Testis (tissue), 3 donors: Measurements from ENCODE around the gene MRAP. TPM values are rescaled to one million over a fixed set of nuclear protein-coding genes. Genes with fewer than 3 reads are reported as not detected.

Experiments
- DNase-seq: peaks from one replicate; pipeline ENCODE4 v3.0.0-alpha.2; 2019
- H3K27ac ChIP-seq, 2 donors: fragments of 200-600 bp; sonication (generic); one replicate each; pipeline ENCODE4 v1.5.1; 2019
- H3K27me3 ChIP-seq: fragments of 200-600 bp; sonication (generic); one replicate; pipeline ENCODE4 v1.5.1; 2019
- H3K36me3 ChIP-seq: fragments of 200-600 bp; sonication (generic); one replicate; pipeline ENCODE4 v1.5.1; 2017; ENCODE audit warnings: low read depth; ENCODE audit errors: missing control alignments
- H3K4me1 ChIP-seq: fragments of 200-600 bp; sonication (generic); one replicate; pipeline ENCODE4 v1.5.1; 2019
- H3K4me3 ChIP-seq, 2 donors: fragments of 200-600 bp; sonication (generic); one replicate each; pipeline ENCODE4 v1.5.1; 2017 to 2019
- H3K9me3 ChIP-seq: fragments of 200-600 bp; sonication (generic); one replicate; pipeline ENCODE4 v1.5.1; 2017
- CTCF ChIP-seq, 3 experiments: fragments of 450-650 bp in 2 of 3; fragments of 200-600 bp in 1 of 3; sonication (generic) in 1 of 3; IDR thresholded peaks; one replicate each; pipeline ENCODE4 v1.5.1; 2016 to 2019; ENCODE audit warnings: antibody characterized with exemption in 3 of 3, mild to moderate bottlenecking in 2 of 3, moderate library complexity in 1 of 3
- POLR2A ChIP-seq: fragments of 450-650 bp; IDR thresholded peaks from one replicate; pipeline ENCODE4 v1.6.1; 2017; ENCODE audit warnings: antibody characterized with exemption, mild to moderate bottlenecking, moderate library complexity
- WGBS, 2 donors: methylation state at CpG; one replicate each; pipeline ENCODE4 v1.1.5; 2018; 5-methylcytosine and 5-hydroxymethylcytosine counted together
- intact Hi-C: fragments of 100-400 bp; cut with DNase I; formaldehyde crosslinking; loops from one replicate; pipeline ENCODE4 v1.15.1; 2023; ENCODE audit warnings: low total_unique reads
- polyA plus RNA-seq: library from polyadenylated mRNA; stranded (reverse); fragments of 350-450 nt; fragmentation: Illumina TruSeq; extraction: RNeasy Lipid Tissue Mini Kit (QIAGEN cat#74804); gene quantifications from one replicate; pipeline ENCODE4 v1.2.3, GENCODE V29; 2014; ENCODE audit warnings: low read depth, low replicate concordance; ENCODE audit not compliant: insufficient read depth
- total RNA-seq, 2 donors: library from RNA; depleted of rRNA; stranded (reverse); fragments of >200 nt; gene quantifications; one replicate each; pipeline ENCODE4 v1.2.3, GENCODE V29; 2016

Gene MRAP
- total and polyA plus RNA-seq, 3 donors from 2014 or later = 1.4 to 4.0 (median 2.2) TPM

- TF ChIP-seq CTCF (IDR thresholded peaks at IDR 0.05) = no peak
- TF ChIP-seq POLR2A = no peak
- no peaks in the 10 kb centered on the region for H3K4me1 ChIP-seq
- intact Hi-C loops = no loop called here
- H3K27ac ChIP-seq = no peak overlapping the region
- no peaks in the 10 kb centered on the region for H3K27me3 ChIP-seq
- DNase-seq = no peak
- WGBS, 2 donors = 95 to 98% methylated on average over 7 to 12 of the region's 12 CpGs
- H3K9me3 ChIP-seq = no peaks in the 10 kb centered on the region
- no peak overlapping the region for H3K4me3 ChIP-seq
- no peaks in the 10 kb centered on the region for H3K36me3 ChIP-seq
Measured at GRCh38 chr21:32347351-32347750, 48.7 kb downstream of the MRAP start.

GRCh38 chr21:32347977-32348376 lies 49.3 kb downstream of the MRAP start:
- TF ChIP-seq POLR2A (no peak), CTCF (IDR thresholded peaks at IDR 0.05) (no peak)
- intact Hi-C loops = no loop called here
- DNase-seq = no peak
- Histone ChIP-seq H3K27me3 (no peaks in the 10 kb centered on the region), H3K4me1 (no peaks in the 10 kb centered on the region), H3K4me3 (no peak overlapping the region), H3K27ac (no peak overlapping the region), H3K36me3 (no peaks in the 10 kb centered on the region), H3K9me3 (no peaks in the 10 kb centered on the region)
- WGBS, 2 donors = 88 to 94% methylated on average over 5 to 11 of the region's 11 CpGs

GRCh38 chr21:32348604-32349332 lies 50.1 kb downstream of the MRAP start:
- no peaks in the 10 kb centered on the region for H3K4me1 ChIP-seq
- WGBS, 2 donors = 92 to 95% methylated on average over 9 of the region's 9 CpGs
- H3K27ac ChIP-seq = no peak overlapping the region
- no peaks in the 10 kb centered on the region for H3K9me3 ChIP-seq
- intact Hi-C loops = no loop called here
- TF ChIP-seq CTCF (IDR thresholded peaks at IDR 0.05) (no peak), POLR2A (no peak)
- no peaks in the 10 kb centered on the region for H3K27me3 ChIP-seq
- DNase-seq = no peak
- H3K4me3 ChIP-seq = no peak overlapping the region
- no peaks in the 10 kb centered on the region for H3K36me3 ChIP-seq

GRCh38 chr21:32349333-32349944 lies 50.8 kb downstream of the MRAP start:
- no peak overlapping the region for H3K27ac ChIP-seq
- no peaks in the 10 kb centered on the region for H3K36me3 ChIP-seq
- no peak for DNase-seq
- intact Hi-C loops = no loop called here
- no peaks in the 10 kb centered on the region for H3K4me1 ChIP-seq
- TF ChIP-seq POLR2A (no peak), CTCF (IDR thresholded peaks at IDR 0.05) (no peak)
- no peaks in the 10 kb centered on the region for H3K9me3 ChIP-seq
- H3K4me3 ChIP-seq = no peak overlapping the region
- 94 to 98% methylated on average over 12 to 16 of the region's 16 CpGs for WGBS, 2 donors
- H3K27me3 ChIP-seq = no peaks in the 10 kb centered on the region
